Measurements from ENCODE around the gene CYP2C19. TPM values are rescaled to one million over a fixed set of nuclear protein-coding genes. Genes with fewer than 3 reads are reported as not detected.

CYP2C19 gene
- polyA plus RNA-seq, 3 donors, result not detected

GRCh38 chr10:94853065-94853464, 90.6 kb downstream of the CYP2C19 start:
- H3K27me3 ChIP-seq (ENCODE audit: control insufficient read depth in 2 of 2, insufficient read depth in 2 of 2, low read length in 2 of 2), result no peaks in the 10 kb centered on the region
- H3K9me3 Mint-ChIP-seq, result peaks cover 0 to 11% (median 3%) of the 10 kb centered on the region in 7 donors

GRCh38 chr10:94858005-94858404, 95.5 kb downstream of the CYP2C19 start:
- no peaks in the 10 kb centered on the region for H3K27me3 Mint-ChIP-seq (ENCODE audit: low read depth in 3 of 3)
- WGBS (ENCODE audit: insufficient coverage), result 86% methylated on average over 1 of the region's 4 CpGs
- Histone ChIP-seq H3K79me2 (ENCODE audit: insufficient read depth, low read length) (no peaks in the 10 kb centered on the region), H4K20me1 (ENCODE audit: insufficient read depth, low read length) (no peaks in the 10 kb centered on the region), H3K9me3 (replicated peaks in 1 of 2; ENCODE audit: control insufficient read depth in 1 of 2, insufficient read depth in 1 of 2, low read length in 2 of 2) (peaks cover 12 to 13% of the 10 kb centered on the region in 2 donors), H3K4me3 (replicated peaks in 1 of 3; ENCODE audit: low read depth in 2 of 3, low read length in 3 of 3) (no peak overlapping the region), H3K4me2 (replicated peaks; ENCODE audit: extremely low read depth, low read length, poor library complexity, severe bottlenecking) (no peak overlapping the region), H3K36me3 (replicated peaks in 1 of 2; ENCODE audit: control insufficient read depth in 1 of 2, insufficient read depth in 2 of 2, low read length in 2 of 2) (no peaks in the 10 kb centered on the region), H2AFZ (ENCODE audit: insufficient read depth, low read depth, low read length, poor library complexity, severe bottlenecking) (no peak overlapping the region), H3K27me3 (ENCODE audit: control insufficient read depth in 2 of 2, insufficient read depth in 2 of 2, low read length in 2 of 2) (no peaks in the 10 kb centered on the region), H3K4me1 (ENCODE audit: control insufficient read depth in 1 of 2, insufficient read depth in 2 of 2, low read length in 2 of 2) (no peaks in the 10 kb centered on the region), H3K9ac (ENCODE audit: insufficient read depth, low read length, poor library complexity, severe bottlenecking) (no peak overlapping the region), H3K27ac (ENCODE audit: low read depth in 1 of 2, low read length in 2 of 2) (no peak overlapping the region)
- TF ChIP-seq CTCF (IDR thresholded peaks at IDR 0.05), result no peak
- H3K4me3 Mint-ChIP-seq, result no peak overlapping the region
- no peak overlapping the region for H3K27ac Mint-ChIP-seq
- intact Hi-C loops (cut with micrococcal nuclease), result no loop called here
- no peak for DNase-seq
- no peaks in the 10 kb centered on the region for H3K36me3 Mint-ChIP-seq
- no peaks in the 10 kb centered on the region for H3K4me1 Mint-ChIP-seq
- H3K9me3 Mint-ChIP-seq, result peaks cover 0 to 14% (median 4%) of the 10 kb centered on the region in 7 donors

More at GRCh38 chr10:94853065-94853464, 90.6 kb downstream of the CYP2C19 start:
- no peaks in the 10 kb centered on the region for H3K36me3 ChIP-seq (replicated peaks in 1 of 2; ENCODE audit: control insufficient read depth in 1 of 2, insufficient read depth in 2 of 2, low read length in 2 of 2)
- H3K79me2 ChIP-seq (ENCODE audit: insufficient read depth, low read length), result no peaks in the 10 kb centered on the region
- no peak overlapping the region for H3K4me3 ChIP-seq (replicated peaks in 1 of 3; ENCODE audit: low read depth in 2 of 3, low read length in 3 of 3)
- H3K9ac ChIP-seq (ENCODE audit: insufficient read depth, low read length, poor library complexity, severe bottlenecking), result no peak overlapping the region
- Mint-ChIP-seq H3K4me3 (no peak overlapping the region), H3K27ac (no peak overlapping the region), H3K27me3 (ENCODE audit: low read depth in 3 of 3) (no peaks in the 10 kb centered on the region), H3K36me3 (no peaks in the 10 kb centered on the region), H3K4me1 (no peaks in the 10 kb centered on the region)
- intact Hi-C loops (cut with micrococcal nuclease), result no loop called here
- H3K4me1 ChIP-seq (ENCODE audit: control insufficient read depth in 1 of 2, insufficient read depth in 2 of 2, low read length in 2 of 2), result no peaks in the 10 kb centered on the region
- 75% methylated on average over 1 of the region's 1 CpG for WGBS (ENCODE audit: insufficient coverage)
- no peak overlapping the region for H2AFZ ChIP-seq (ENCODE audit: insufficient read depth, low read depth, low read length, poor library complexity, severe bottlenecking)
- DNase-seq, result no peak
- no peak overlapping the region for H3K4me2 ChIP-seq (replicated peaks; ENCODE audit: extremely low read depth, low read length, poor library complexity, severe bottlenecking)
- no peak for TF ChIP-seq CTCF (IDR thresholded peaks at IDR 0.05)
- no peaks in the 10 kb centered on the region for H4K20me1 ChIP-seq (ENCODE audit: insufficient read depth, low read length)
- no peak overlapping the region for H3K27ac ChIP-seq (ENCODE audit: low read depth in 1 of 2, low read length in 2 of 2)
- peaks cover 2 to 5% of the 10 kb centered on the region in 2 donors for H3K9me3 ChIP-seq (replicated peaks in 1 of 2; ENCODE audit: control insufficient read depth in 1 of 2, insufficient read depth in 1 of 2, low read length in 2 of 2)
